GOT3 (cell line): Measurements from ENCODE around the gene ZBTB7C.
A peak's percentile ranks its signal among the peaks of the same experiment; 100 is the strongest.

Experiments used
- DNase-seq: peaks from one replicate; lab custom pipeline; 2025; ENCODE audit warnings: mixed read lengths; lab: John Stamatoyannopoulos, UW

Gene ZBTB7C

GRCh38 chr18:48418539-48419276 is 9.5 kb upstream of the ZBTB7C start:
- DNase-seq, result no peak

GRCh38 chr18:48417985-48418384 is 8.8 kb upstream of the ZBTB7C start:
- no peak for DNase-seq

GRCh38 chr18:48413342-48413741 is 4.2 kb upstream of the ZBTB7C start:
- no peak for DNase-seq

GRCh38 chr18:48412339-48412929 is 3.3 kb upstream of the ZBTB7C start:
- DNase-seq, result no peak

GRCh38 chr18:48410095-48410920 is 1.1 kb upstream of the ZBTB7C start:
- DNase-seq, result peak; percentile 46

GRCh38 chr18:48409591-48410094 is 460 bp upstream of the ZBTB7C start:
- DNase-seq, result no peak

GRCh38 chr18:48408111-48408726 is 964 bp downstream of the ZBTB7C start:
- DNase-seq, result no peak

- DNase-seq, result no peak
Observed at GRCh38 chr18:48407358-48407757, 1.8 kb downstream of the ZBTB7C start.

- DNase-seq, result no peak
Observed at GRCh38 chr18:48405978-48406377, 3.2 kb downstream of the ZBTB7C start.

- DNase-seq, result no peak
Observed at GRCh38 chr18:48404716-48405507, 4.3 kb downstream of the ZBTB7C start.

- DNase-seq, result no peak
Observed at GRCh38 chr18:48402953-48403352, 6.2 kb downstream of the ZBTB7C start.

- no peak for DNase-seq
Observed at GRCh38 chr18:48399303-48400075, 9.7 kb downstream of the ZBTB7C start.

- no peak for DNase-seq
Observed at GRCh38 chr18:48398074-48398473, 11.1 kb downstream of the ZBTB7C start.

GRCh38 chr18:48397021-48397420 is 12.2 kb downstream of the ZBTB7C start:
- DNase-seq, result no peak

- DNase-seq, result no peak
Observed at GRCh38 chr18:48396561-48396960, 12.6 kb downstream of the ZBTB7C start.

- DNase-seq, result no peak
Observed at GRCh38 chr18:48395646-48396045, 13.5 kb downstream of the ZBTB7C start.

- DNase-seq, result no peak
Observed at GRCh38 chr18:48394176-48394575, 15.0 kb downstream of the ZBTB7C start.

GRCh38 chr18:48393776-48394175 is 15.4 kb downstream of the ZBTB7C start:
- DNase-seq, result no peak

GRCh38 chr18:48393170-48393569 is 16.0 kb downstream of the ZBTB7C start:
- no peak for DNase-seq

GRCh38 chr18:48392268-48392667 is 16.9 kb downstream of the ZBTB7C start:
- no peak for DNase-seq

GRCh38 chr18:48391868-48392267 is 17.3 kb downstream of the ZBTB7C start:
- DNase-seq, result no peak
